Fibroblast of lung (primary cell): ENCODE data around the gene D2HGDH.

ENCODE experiments used
- CTCF ChIP-seq, 2 donors: IDR thresholded peaks in 1 of 2; conservative IDR thresholded peaks in 1 of 2; 1 replicate in 1 of 2; 2 replicates in 1 of 2; pipeline ENCODE4 v1.5.1; 2011 to 2012; ENCODE audit warnings: low read length in 2 of 2, control low read depth in 1 of 2, inconsistent platforms in 1 of 2, low read depth in 1 of 2, mild to moderate bottlenecking in 1 of 2
- EZH2 ChIP-seq: IDR thresholded peaks from 2 replicates; pipeline ENCODE4 v1.5.1; 2012; ENCODE audit warnings: low read length, control low read depth, mild to moderate bottlenecking; ENCODE audit errors: missing control alignments

GRCh38 chr2:241742320-241742939 lies 8.0 kb downstream of the D2HGDH start:
- TF ChIP-seq CTCF (conservative IDR thresholded peaks at IDR 0.05 in 1 of 2, IDR thresholded peaks at IDR 0.05 in 1 of 2; ENCODE audit: low read depth in 1 of 2, low read length in 2 of 2) = no peak
- TF ChIP-seq EZH2 = no peak
